Fibroblast of lung (primary cell): ENCODE results near the gene SULT1C3. TPM values are rescaled to one million over a fixed set of nuclear protein-coding genes. Genes with fewer than 3 reads are reported as not detected.

Experiments
- DNase-seq, 2 donors: peaks; one replicate each; pipeline versions ENCODE4 v3.0.0 to v3.0.0-alpha.2; 2010; ENCODE audit warnings: low read depth in 2 of 2
- H2AFZ ChIP-seq: 2 replicates; pipeline ENCODE4 v1.5.1; 2012; ENCODE audit warnings: low read length, control low read depth, inconsistent platforms
- H3K27ac ChIP-seq: 2 replicates; pipeline ENCODE4 v1.5.1; 2011; ENCODE audit warnings: low read length, control low read depth; ENCODE audit not compliant: insufficient read depth
- H3K27me3 ChIP-seq: 2 replicates; pipeline ENCODE4 v1.5.1; 2011; ENCODE audit warnings: mild to moderate bottlenecking, low read length; ENCODE audit not compliant: control insufficient read depth, insufficient read depth
- H3K36me3 ChIP-seq: 2 replicates; pipeline ENCODE4 v1.5.1; 2011; ENCODE audit warnings: low read length; ENCODE audit not compliant: control insufficient read depth, insufficient read depth
- H3K4me1 ChIP-seq: 2 replicates; pipeline ENCODE4 v1.5.1; 2011; ENCODE audit warnings: low read length; ENCODE audit not compliant: control insufficient read depth, insufficient read depth; ENCODE audit errors: extremely low read depth
- H3K4me2 ChIP-seq: 2 replicates; pipeline ENCODE4 v1.5.1; 2011; ENCODE audit warnings: low read length, control low read depth; ENCODE audit not compliant: insufficient read depth; ENCODE audit errors: extremely low read depth
- H3K4me3 ChIP-seq, 4 experiments: fragments of 200-600 bp in 1 of 4; sonication (generic) in 1 of 4; replicated peaks in 1 of 4; 2 replicates each; pipeline ENCODE4 v1.5.1; 2011 to 2016; ENCODE audit warnings: low read length in 4 of 4, low read depth in 3 of 4, mild to moderate bottlenecking in 3 of 4, control low read depth in 2 of 4, inconsistent platforms in 1 of 4, mixed read lengths in 1 of 4; ENCODE audit not compliant: insufficient read depth in 1 of 4; ENCODE audit errors: control extremely low read depth in 1 of 4
- H3K79me2 ChIP-seq: 2 replicates; pipeline ENCODE4 v1.5.1; 2012; ENCODE audit warnings: mild to moderate bottlenecking, low read length, inconsistent platforms; ENCODE audit not compliant: control insufficient read depth, insufficient read depth
- H3K9ac ChIP-seq: 2 replicates; pipeline ENCODE4 v1.5.1; 2011; ENCODE audit warnings: mild to moderate bottlenecking, low read length, control low read depth; ENCODE audit not compliant: insufficient read depth
- H3K9me3 ChIP-seq: 2 replicates; pipeline ENCODE4 v1.5.1; 2012; ENCODE audit warnings: low read depth, low read length; ENCODE audit not compliant: control insufficient read depth, insufficient read depth
- H4K20me1 ChIP-seq: 2 replicates; pipeline ENCODE4 v1.5.1; 2011; ENCODE audit warnings: low read length; ENCODE audit not compliant: control insufficient read depth, insufficient read depth; ENCODE audit errors: extremely low read depth
- CTCF ChIP-seq, 2 donors: IDR thresholded peaks in 1 of 2; conservative IDR thresholded peaks in 1 of 2; 1 replicate in 1 of 2; 2 replicates in 1 of 2; pipeline ENCODE4 v1.5.1; 2011 to 2012; ENCODE audit warnings: low read length in 2 of 2, control low read depth in 1 of 2, inconsistent platforms in 1 of 2, low read depth in 1 of 2, mild to moderate bottlenecking in 1 of 2
- EZH2 ChIP-seq: IDR thresholded peaks from 2 replicates; pipeline ENCODE4 v1.5.1; 2012; ENCODE audit warnings: low read length, control low read depth, mild to moderate bottlenecking; ENCODE audit errors: missing control alignments
- polyA plus RNA-seq, 2 donors: library from polyadenylated mRNA; depleted of rRNA in 1 of 2; stranded (reverse) in 1 of 2; unstranded in 1 of 2; fragments of >200 nt; gene quantifications; 2 replicates each; pipeline ENCODE4 v1.2.1, GENCODE V29; 2011 to 2012; ENCODE audit warnings: missing spikeins in 1 of 2
- total RNA-seq: library from RNA; depleted of rRNA; stranded (reverse); fragments of >200 nt; gene quantifications from 2 replicates; pipeline ENCODE4 v1.2.1, GENCODE V29; 2014

SULT1C3 gene
- total and polyA plus RNA-seq, 2 donors (not counting 1 experiment from before 2014, with no cell fraction given): not detected

- Histone ChIP-seq H3K36me3 (no peaks in the 10 kb centered on the region), H2AFZ (no peak overlapping the region), H3K4me3 (no peak overlapping the region), H3K79me2 (no peaks in the 10 kb centered on the region), H3K4me1 (no peaks in the 10 kb centered on the region), H3K9ac (no peak overlapping the region), H3K27ac (no peak overlapping the region), H3K4me2 (no peak overlapping the region), H4K20me1 (no peaks in the 10 kb centered on the region), H3K9me3 (no peaks in the 10 kb centered on the region), H3K27me3 (no peaks in the 10 kb centered on the region)
- no peak for TF ChIP-seq CTCF (conservative IDR thresholded peaks at IDR 0.05 in 1 of 2, IDR thresholded peaks at IDR 0.05 in 1 of 2; ENCODE audit: low read depth in 1 of 2, low read length in 2 of 2)
- no peak for TF ChIP-seq EZH2
- no peak for DNase-seq
These were observed 44.7 kb upstream of the SULT1C3 start for GRCh38 chr2:108195133-108195439.

- H3K79me2 ChIP-seq: no peaks in the 10 kb centered on the region
- DNase-seq: peak in 1 of 2 donors; percentile 52
- no peaks in the 10 kb centered on the region for H4K20me1 ChIP-seq
- no peaks in the 10 kb centered on the region for H3K27me3 ChIP-seq
- H3K4me3 ChIP-seq: no peak overlapping the region
- no peak overlapping the region for H3K4me2 ChIP-seq
- H3K36me3 ChIP-seq: no peaks in the 10 kb centered on the region
- no peak for TF ChIP-seq EZH2
- no peak for TF ChIP-seq CTCF (conservative IDR thresholded peaks at IDR 0.05 in 1 of 2, IDR thresholded peaks at IDR 0.05 in 1 of 2; ENCODE audit: low read depth in 1 of 2, low read length in 2 of 2)
- H3K4me1 ChIP-seq: no peaks in the 10 kb centered on the region
- H3K9me3 ChIP-seq: no peaks in the 10 kb centered on the region
- no peak overlapping the region for H2AFZ ChIP-seq
- H3K27ac ChIP-seq: no peak overlapping the region
- no peak overlapping the region for H3K9ac ChIP-seq
These were observed 40.0 kb upstream of the SULT1C3 start for GRCh38 chr2:108199726-108200125.

GRCh38 chr2:108200569-108200968 lies 39.2 kb upstream of the SULT1C3 start:
- no peak overlapping the region for H3K4me2 ChIP-seq
- no peaks in the 10 kb centered on the region for H3K4me1 ChIP-seq
- no peaks in the 10 kb centered on the region for H4K20me1 ChIP-seq
- H3K9ac ChIP-seq: no peak overlapping the region
- no peaks in the 10 kb centered on the region for H3K36me3 ChIP-seq
- no peak overlapping the region for H3K4me3 ChIP-seq
- no peaks in the 10 kb centered on the region for H3K27me3 ChIP-seq
- no peaks in the 10 kb centered on the region for H3K79me2 ChIP-seq
- no peak overlapping the region for H2AFZ ChIP-seq
- no peaks in the 10 kb centered on the region for H3K9me3 ChIP-seq
- no peak for TF ChIP-seq CTCF (conservative IDR thresholded peaks at IDR 0.05 in 1 of 2, IDR thresholded peaks at IDR 0.05 in 1 of 2; ENCODE audit: low read depth in 1 of 2, low read length in 2 of 2)
- no peak for TF ChIP-seq EZH2
- DNase-seq: no peak
- H3K27ac ChIP-seq: no peak overlapping the region
